Activated CD4-positive, alpha-beta memory T cell treated with anti-CD3 and anti-CD28 coated beads for 36 hours (primary cell): Measurements from ENCODE around the gene RAC3. TPM values are rescaled to one million over a fixed set of nuclear protein-coding genes. Genes with fewer than 3 reads are reported as not detected.

Experiments
- CTCF ChIA-PET: fragments of 350-600 bp; sonication (Branson Sonifier 250); formaldehyde crosslinking; loops from one replicate; lab custom pipeline; 2021; ENCODE audit warnings: antibody characterized with exemption, inconsistent platforms; lab: Charles Lee
- POLR2A ChIA-PET: fragments of 350-600 bp; sonication (Branson Sonifier 250); formaldehyde crosslinking; loops from one replicate; lab custom pipeline; 2021; ENCODE audit warnings: antibody characterized with exemption; lab: Charles Lee
- DNase-seq: peaks from one replicate; pipeline ENCODE4 v3.0.0-alpha.2; 2020
- H3K27ac Mint-ChIP-seq: one replicate; pipeline ENCODE4 v1.8.0; 2021; ENCODE audit warnings: mixed read lengths
- H3K27me3 Mint-ChIP-seq: one replicate; pipeline ENCODE4 v1.8.0; 2021; ENCODE audit warnings: mixed read lengths
- H3K36me3 Mint-ChIP-seq: one replicate; pipeline ENCODE4 v1.8.0; 2021; ENCODE audit warnings: mixed read lengths
- H3K4me1 Mint-ChIP-seq: one replicate; pipeline ENCODE4 v1.8.0; 2021; ENCODE audit warnings: low read depth, mixed read lengths
- H3K4me3 Mint-ChIP-seq: one replicate; pipeline ENCODE4 v1.8.0; 2021; ENCODE audit warnings: mild to moderate bottlenecking, mixed read lengths
- H3K9me3 Mint-ChIP-seq: one replicate; pipeline ENCODE4 v1.8.0; 2021; ENCODE audit warnings: mixed read lengths
- intact Hi-C: fragments of 100-400 bp; cut with micrococcal nuclease; formaldehyde crosslinking; loops from one replicate; pipeline ENCODE4 v1.15.1; 2023
- total RNA-seq, 2 experiments: library from RNA; stranded (reverse); gene quantifications; one replicate each; pipeline ENCODE4 v1.2.3, GENCODE V29; 2021

The RAC3 gene
- total RNA-seq, 2 experiments from 2014 or later, result 6.3 to 8.1 TPM

DNA sequence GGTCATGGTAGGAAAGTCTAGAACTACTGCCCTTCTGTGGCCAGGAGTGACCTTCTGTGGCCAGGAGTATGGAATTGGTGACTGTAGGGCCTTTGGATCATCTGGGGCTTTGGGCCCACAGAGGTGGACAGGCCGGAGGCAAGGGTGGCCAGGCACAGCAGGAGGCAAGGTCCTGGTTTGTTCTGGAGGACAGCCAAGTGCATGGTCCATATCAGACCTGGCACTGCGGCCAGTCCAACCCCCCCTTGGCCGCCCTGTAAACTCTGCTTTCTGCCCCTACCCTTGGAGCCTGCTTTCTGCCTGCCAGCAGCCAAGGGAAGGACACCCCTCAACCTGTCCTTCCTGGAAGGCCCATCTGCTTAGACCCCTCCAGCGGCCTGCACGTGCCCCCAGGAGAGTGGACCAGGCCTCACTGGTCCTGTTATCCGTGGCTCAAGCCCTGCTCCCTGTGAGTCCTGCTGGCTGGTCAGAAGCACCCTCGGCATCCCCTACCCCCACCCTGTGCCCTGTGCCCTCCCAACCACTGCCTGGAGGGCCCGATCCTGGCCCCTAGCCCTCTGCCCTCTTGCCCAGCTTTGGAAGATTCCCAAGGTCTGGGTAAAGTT is 8.3 kb downstream of the RAC3 start:
- CTCF ChIA-PET, result interaction anchor here (1.1 to 2.8 kb wide), 2 partner anchors 80 to 166 kb away, joined by 3 to 21 read pairs; no protein-coding TSS in a partner anchor
- no peaks in the 10 kb centered on the region for H3K27me3 Mint-ChIP-seq
- no peak overlapping the region for H3K4me3 Mint-ChIP-seq
- no peak for DNase-seq
- H3K27ac Mint-ChIP-seq, result no peak overlapping the region
- intact Hi-C loops, result loop anchor here (10.0 kb wide), 1 partner anchor 375 kb away; the partner anchor contains the start of genes HEXD and OGFOD3
- POLR2A ChIA-PET, result no interaction called here
- H3K9me3 Mint-ChIP-seq, result no peaks in the 10 kb centered on the region
- H3K36me3 Mint-ChIP-seq, result peaks cover 6% of the 10 kb centered on the region
- H3K4me1 Mint-ChIP-seq, result peaks cover 18% of the 10 kb centered on the region

DNA sequence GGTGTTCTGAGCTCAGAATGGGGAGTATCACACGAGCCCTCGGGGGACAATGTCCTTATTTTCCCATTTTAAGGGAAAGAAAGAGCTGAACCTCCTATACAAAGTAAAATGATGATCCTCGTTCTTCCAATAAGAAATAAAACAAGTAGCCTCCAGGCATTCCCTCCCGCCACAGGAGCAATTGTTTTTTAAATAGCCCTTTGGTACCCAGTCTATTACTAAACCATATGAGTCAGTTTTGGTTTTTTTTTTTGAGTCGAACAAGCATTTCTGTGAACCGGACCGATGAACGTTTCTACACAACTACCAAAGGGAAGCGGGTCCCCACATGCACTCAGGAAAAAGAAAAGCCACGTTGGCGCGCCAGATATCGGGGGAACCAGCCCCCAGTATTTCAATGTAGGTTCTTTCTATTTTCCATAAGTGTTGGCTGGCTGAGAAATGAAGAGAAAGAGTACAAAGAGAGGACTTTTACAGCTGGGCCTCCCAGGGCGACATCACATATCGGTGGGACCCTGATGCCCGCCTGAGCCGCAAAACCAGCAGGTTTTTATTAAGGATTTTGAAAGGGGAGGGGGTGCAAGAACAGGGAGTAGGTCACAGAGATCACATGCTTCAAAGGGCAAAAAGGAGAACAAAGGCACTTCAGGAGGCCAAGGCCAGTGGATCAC is 9.8 kb downstream of the RAC3 start:
- H3K4me3 Mint-ChIP-seq, result no peak overlapping the region
- DNase-seq, result no peak
- H3K9me3 Mint-ChIP-seq, result no peaks in the 10 kb centered on the region
- H3K36me3 Mint-ChIP-seq, result no peaks in the 10 kb centered on the region
- H3K27me3 Mint-ChIP-seq, result no peaks in the 10 kb centered on the region
- ChIA-PET CTCF (interaction anchor here (0.7 to 1.2 kb wide), 2 partner anchors 11 kb away, joined by 3 read pairs; no protein-coding TSS in a partner anchor), POLR2A (no interaction called here)
- intact Hi-C loops, result no loop called here
- peaks cover 13% of the 10 kb centered on the region for H3K4me1 Mint-ChIP-seq
- H3K27ac Mint-ChIP-seq, result no peak overlapping the region

DNA sequence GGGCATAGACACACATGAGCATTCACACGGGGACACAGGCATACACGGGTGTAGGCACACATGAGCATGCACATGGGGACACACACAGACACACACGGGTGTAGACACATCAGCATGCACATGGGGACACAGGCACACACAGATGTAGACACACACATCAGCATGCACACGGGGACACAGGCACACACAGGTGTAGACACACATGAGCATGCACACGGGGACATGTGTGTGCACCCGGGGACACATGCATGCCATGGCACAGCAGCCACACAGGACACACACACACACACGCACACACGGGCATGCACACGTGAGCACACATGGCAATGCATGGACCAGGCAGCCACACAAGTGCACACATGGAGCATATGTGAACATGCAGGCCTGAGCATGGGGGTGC is 11.2 kb downstream of the RAC3 start:
- Mint-ChIP-seq H3K27ac (no peak overlapping the region), H3K27me3 (no peaks in the 10 kb centered on the region), H3K36me3 (no peaks in the 10 kb centered on the region), H3K4me1 (peaks cover 7% of the 10 kb centered on the region), H3K9me3 (no peaks in the 10 kb centered on the region), H3K4me3 (no peak overlapping the region)
- CTCF ChIA-PET, result no interaction called here
- intact Hi-C loops, result no loop called here
- POLR2A ChIA-PET, result interaction anchor here (0.9 kb wide), 1 partner anchor 12 kb away, joined by 3 read pairs; no protein-coding TSS in a partner anchor
- no peak for DNase-seq

DNA sequence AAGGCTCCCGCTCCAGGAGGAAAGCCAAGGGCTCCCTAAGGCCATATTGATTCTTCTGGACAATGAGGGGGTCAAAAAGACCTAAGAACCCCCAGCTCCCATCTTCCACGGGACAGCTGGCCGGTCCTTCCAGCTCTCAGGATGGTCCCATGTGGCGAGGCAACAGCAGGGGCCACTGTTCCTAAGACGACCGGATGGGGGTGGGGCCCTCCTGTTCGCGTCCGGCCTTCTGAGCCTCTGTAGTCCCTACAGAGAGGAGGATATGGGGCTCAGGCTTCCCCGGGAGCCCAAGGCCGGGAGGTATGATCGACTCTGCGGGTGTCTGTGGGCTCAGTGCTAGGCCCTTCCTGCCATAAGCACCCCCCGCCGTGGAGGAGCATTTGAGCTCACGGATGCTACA is 12.0 kb downstream of the RAC3 start:
- H3K9me3 Mint-ChIP-seq, result no peaks in the 10 kb centered on the region
- ChIA-PET CTCF (no interaction called here), POLR2A (interaction anchor here (0.9 kb wide), 1 partner anchor 13 kb away, joined by 3 read pairs; no protein-coding TSS in a partner anchor)
- no peak overlapping the region for H3K27ac Mint-ChIP-seq
- no peaks in the 10 kb centered on the region for H3K36me3 Mint-ChIP-seq
- no peak for DNase-seq
- H3K27me3 Mint-ChIP-seq, result no peaks in the 10 kb centered on the region
- H3K4me1 Mint-ChIP-seq, result peaks cover 2% of the 10 kb centered on the region
- no peak overlapping the region for H3K4me3 Mint-ChIP-seq
- intact Hi-C loops, result no loop called here

DNA sequence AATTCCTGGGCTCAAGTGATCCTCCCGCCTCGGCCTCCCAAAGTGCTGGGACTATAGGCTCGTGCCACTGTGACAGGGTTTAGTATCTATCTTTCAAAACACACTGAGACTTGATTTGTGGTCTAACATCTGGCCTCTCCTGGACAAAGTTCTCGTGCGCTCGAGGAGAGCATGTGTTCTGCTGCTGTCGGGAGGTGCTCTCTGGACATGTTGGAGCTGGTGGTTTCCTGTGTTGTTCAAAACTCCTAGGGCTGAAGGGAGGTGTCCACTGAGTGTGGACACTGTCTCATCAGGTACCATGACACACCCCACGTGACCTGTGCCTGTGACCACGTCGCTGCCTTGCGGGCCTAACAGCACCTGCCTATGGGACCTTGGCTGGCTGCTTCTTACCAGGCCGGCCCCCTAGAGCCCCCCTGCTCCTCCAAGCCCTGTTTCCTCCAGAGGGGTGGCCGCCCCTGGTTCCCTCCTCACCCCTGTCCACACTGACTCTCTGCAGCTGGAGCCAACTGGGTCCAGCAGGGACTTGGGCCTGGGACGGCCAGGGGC is 14.5 kb downstream of the RAC3 start:
- Mint-ChIP-seq H3K27ac (no peak overlapping the region), H3K9me3 (no peaks in the 10 kb centered on the region), H3K4me1 (peaks cover 10% of the 10 kb centered on the region), H3K27me3 (no peaks in the 10 kb centered on the region), H3K4me3 (no peak overlapping the region), H3K36me3 (peaks cover 2% of the 10 kb centered on the region)
- ChIA-PET POLR2A (no interaction called here), CTCF (no interaction called here)
- intact Hi-C loops, result no loop called here
- no peak for DNase-seq

DNA sequence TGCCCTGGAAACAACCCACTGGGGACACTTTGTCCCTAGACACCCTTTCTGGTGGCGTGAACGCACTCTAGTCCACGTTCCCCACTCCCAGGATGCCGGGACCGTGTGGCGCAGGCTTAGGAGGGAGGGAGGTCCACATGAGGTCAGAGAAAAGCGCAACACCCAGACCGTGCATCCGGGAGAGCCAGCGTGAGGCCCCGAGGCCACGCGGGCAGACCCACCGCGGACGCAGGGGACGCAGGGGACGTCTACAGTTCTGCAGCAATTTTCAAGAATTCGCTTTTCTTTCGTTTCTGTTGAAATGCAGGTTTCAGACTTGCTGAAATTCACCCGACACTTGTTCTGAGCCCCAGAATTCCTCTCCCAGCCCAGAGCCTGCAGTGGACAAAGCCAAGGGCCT is 15.4 kb downstream of the RAC3 start:
- ChIA-PET CTCF (no interaction called here), POLR2A (no interaction called here)
- Mint-ChIP-seq H3K9me3 (no peaks in the 10 kb centered on the region), H3K36me3 (peaks cover 2% of the 10 kb centered on the region), H3K27me3 (no peaks in the 10 kb centered on the region), H3K4me3 (no peak overlapping the region), H3K27ac (no peak overlapping the region), H3K4me1 (peaks cover 10% of the 10 kb centered on the region)
- DNase-seq, result no peak
- intact Hi-C loops, result no loop called here

DNA sequence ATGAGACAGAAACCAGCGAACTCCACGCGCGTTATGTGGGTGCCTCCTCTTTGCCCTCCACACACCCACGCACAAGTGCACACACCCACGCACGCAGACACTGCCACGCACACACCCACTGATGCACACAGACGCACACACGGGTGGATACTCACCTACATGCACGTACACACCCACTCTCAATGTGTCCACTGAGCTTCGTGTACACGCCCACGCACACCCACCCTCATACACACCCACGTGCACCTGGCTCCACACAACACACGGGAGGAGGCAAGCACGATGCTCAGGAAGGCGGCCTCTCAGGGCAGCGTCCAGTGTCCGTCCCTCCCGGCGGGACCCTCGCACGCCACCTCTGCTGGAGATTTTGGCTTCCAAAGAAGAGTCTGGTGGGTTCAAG is 15.9 kb downstream of the RAC3 start:
- Mint-ChIP-seq H3K9me3 (no peaks in the 10 kb centered on the region), H3K4me3 (no peak overlapping the region), H3K4me1 (peaks cover 10% of the 10 kb centered on the region), H3K36me3 (peaks cover 2% of the 10 kb centered on the region), H3K27me3 (no peaks in the 10 kb centered on the region), H3K27ac (no peak overlapping the region)
- DNase-seq, result no peak
- ChIA-PET CTCF (no interaction called here), POLR2A (no interaction called here)
- intact Hi-C loops, result no loop called here

DNA sequence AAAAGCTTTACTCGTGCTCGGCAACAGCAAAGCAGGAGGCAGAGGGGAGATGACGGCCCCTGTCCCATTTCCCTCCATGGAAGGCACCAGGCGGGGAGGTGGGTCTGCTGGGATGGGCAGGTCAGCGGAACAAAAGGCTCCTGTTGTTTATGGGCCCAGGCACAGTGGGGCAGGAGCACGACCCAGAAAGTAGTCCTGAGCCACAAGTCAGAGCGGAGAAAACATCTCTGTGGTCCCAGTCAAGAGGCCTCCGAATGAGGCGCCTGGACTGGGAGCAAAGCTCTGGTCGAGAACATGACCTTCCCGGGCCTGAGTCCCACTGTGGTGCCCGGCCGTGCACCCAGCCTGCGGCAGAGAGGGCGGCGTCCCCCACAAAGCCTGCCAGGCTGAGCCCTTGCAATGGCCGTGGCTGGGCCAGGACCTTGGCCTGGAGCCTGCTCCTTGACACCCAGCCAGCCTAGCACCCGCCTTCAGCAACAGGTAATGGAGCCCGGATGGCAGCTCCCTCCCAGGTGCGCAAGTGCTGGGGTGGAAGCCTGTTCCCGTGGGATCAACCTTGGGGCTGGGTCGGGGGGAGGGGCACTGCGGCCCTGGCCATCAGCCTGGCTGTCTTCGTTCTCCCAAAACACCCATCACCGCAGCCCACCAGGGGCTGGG is 16.6 kb downstream of the RAC3 start:
- no peak overlapping the region for H3K4me3 Mint-ChIP-seq
- H3K9me3 Mint-ChIP-seq, result no peaks in the 10 kb centered on the region
- POLR2A ChIA-PET, result no interaction called here
- DNase-seq, result no peak
- CTCF ChIA-PET, result interaction anchor here (1.1 kb wide), 1 partner anchor 17 kb away, joined by 3 read pairs; no protein-coding TSS in a partner anchor
- H3K27ac Mint-ChIP-seq, result no peak overlapping the region
- no peaks in the 10 kb centered on the region for H3K27me3 Mint-ChIP-seq
- peaks cover 13% of the 10 kb centered on the region for H3K4me1 Mint-ChIP-seq
- intact Hi-C loops, result no loop called here
- H3K36me3 Mint-ChIP-seq, result peaks cover 2% of the 10 kb centered on the region

DNA sequence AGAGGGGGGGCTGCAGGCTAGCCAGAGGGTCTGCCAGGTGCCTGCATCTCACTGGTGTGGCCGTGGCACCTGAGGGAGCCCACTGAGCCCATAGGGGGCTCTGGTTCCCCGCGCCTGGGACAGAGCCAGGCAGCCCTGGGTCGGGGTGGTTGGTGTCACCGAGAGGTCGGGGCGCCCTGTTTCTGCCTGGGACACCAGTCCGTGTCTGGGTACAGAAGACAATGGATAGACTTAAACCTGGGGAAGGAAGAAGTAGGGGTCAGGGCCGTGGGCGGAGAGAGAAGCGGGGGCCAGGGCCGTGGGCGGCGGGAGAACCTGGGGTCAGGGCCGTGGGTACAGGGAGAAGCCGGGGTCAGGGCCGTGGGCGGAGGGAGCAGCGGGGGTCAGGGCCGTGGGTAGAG is 17.1 kb downstream of the RAC3 start:
- H3K9me3 Mint-ChIP-seq, result no peaks in the 10 kb centered on the region
- no peak for DNase-seq
- H3K27me3 Mint-ChIP-seq, result no peaks in the 10 kb centered on the region
- H3K4me1 Mint-ChIP-seq, result peaks cover 19% of the 10 kb centered on the region
- H3K27ac Mint-ChIP-seq, result no peak overlapping the region
- peaks cover 2% of the 10 kb centered on the region for H3K36me3 Mint-ChIP-seq
- no peak overlapping the region for H3K4me3 Mint-ChIP-seq
- POLR2A ChIA-PET, result no interaction called here
- intact Hi-C loops, result no loop called here
- CTCF ChIA-PET, result interaction anchor here (1.1 kb wide), 1 partner anchor 18 kb away, joined by 3 read pairs; no protein-coding TSS in a partner anchor

DNA sequence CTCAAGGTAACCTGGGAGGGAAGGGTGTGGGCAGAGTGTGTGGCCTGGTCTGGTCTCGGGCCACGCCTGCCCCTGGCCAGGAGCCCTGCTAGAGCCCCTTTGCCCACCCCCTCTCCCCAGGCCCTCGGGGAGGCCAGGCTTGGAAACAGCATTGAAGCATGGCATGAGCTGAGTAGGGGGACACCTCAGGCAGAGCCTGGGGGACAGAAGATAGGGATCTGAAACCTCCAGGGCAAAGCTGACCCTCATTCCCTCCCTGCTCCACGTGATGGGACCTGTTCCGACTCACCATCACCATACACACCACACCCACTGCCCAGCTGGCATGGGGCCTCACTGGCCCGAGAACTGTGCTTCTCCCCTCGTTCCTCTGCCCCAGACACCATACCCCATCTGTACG is 17.6 kb downstream of the RAC3 start:
- Mint-ChIP-seq H3K36me3 (peaks cover 2% of the 10 kb centered on the region), H3K4me1 (peaks cover 21% of the 10 kb centered on the region), H3K27ac (no peak overlapping the region), H3K27me3 (no peaks in the 10 kb centered on the region), H3K4me3 (peak overlapping the region; percentile 12), H3K9me3 (no peaks in the 10 kb centered on the region)
- intact Hi-C loops, result no loop called here
- DNase-seq, result no peak
- CTCF ChIA-PET, result interaction anchor here (0.5 kb wide), 1 partner anchor 51 kb away, joined by 3 read pairs; no protein-coding TSS in a partner anchor
- POLR2A ChIA-PET, result no interaction called here

DNA sequence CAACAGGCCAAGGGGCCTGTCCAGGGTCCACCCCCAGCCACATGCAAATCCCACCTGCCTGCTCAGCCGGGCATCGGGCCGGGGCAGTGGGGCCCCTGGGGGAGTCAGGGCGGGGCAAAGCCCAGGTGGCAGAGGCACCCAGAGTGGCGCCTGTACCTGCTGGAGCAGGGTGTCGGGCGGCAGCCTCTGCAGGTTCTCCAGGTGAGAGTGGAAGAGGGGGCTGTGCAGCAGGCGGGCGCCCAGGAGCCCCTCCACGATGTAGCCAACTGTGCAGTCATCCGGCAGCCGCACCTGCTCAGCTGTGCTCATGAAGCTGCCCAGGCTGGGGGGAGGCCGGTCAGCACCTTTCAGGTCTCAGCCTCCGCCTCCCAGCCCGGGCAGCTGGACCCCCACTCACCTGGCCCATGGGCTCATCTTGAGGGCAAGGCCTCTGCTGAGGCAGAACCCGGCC is 18.1 kb downstream of the RAC3 start:
- H3K4me3 Mint-ChIP-seq, result no peak overlapping the region
- H3K27me3 Mint-ChIP-seq, result no peaks in the 10 kb centered on the region
- ChIA-PET CTCF (interaction anchor here (0.5 to 1.7 kb wide), 2 partner anchors 19 to 51 kb away, joined by 3 to 10 read pairs; no protein-coding TSS in a partner anchor), POLR2A (no interaction called here)
- peaks cover 2% of the 10 kb centered on the region for H3K36me3 Mint-ChIP-seq
- intact Hi-C loops, result no loop called here
- DNase-seq, result no peak
- no peak overlapping the region for H3K27ac Mint-ChIP-seq
- no peaks in the 10 kb centered on the region for H3K9me3 Mint-ChIP-seq
- peaks cover 21% of the 10 kb centered on the region for H3K4me1 Mint-ChIP-seq
